T-helper 17 cell (primary cell): Measurements from ENCODE around the gene CEMIP. TPM values are rescaled to one million over a fixed set of nuclear protein-coding genes. Genes with fewer than 3 reads are reported as not detected.
A peak's percentile ranks its signal among the peaks of the same experiment; 100 is the strongest.
"Not testable (repeated sequence)": the region's sequence is repeated elsewhere in the genome, so short reads cannot be mapped to it uniquely, and the experiment has no call there.

Source experiments
- ATAC-seq: fragments of 150-1000 bp; cut with Tn5 transposase; 2 replicates; pipeline ENCODE4 v1.10.0; 2021; ENCODE audit warnings: mild to moderate bottlenecking, moderate library complexity
- DNase-seq, 3 donors: peaks; one replicate each; pipeline versions ENCODE4 v3.0.0 to v3.0.0-alpha.2; 2020 to 2021
- H3K9me3 ChIP-seq: one replicate; pipeline ENCODE4 v1.7.0; 2013; ENCODE audit warnings: low read length, mild to moderate bottlenecking; ENCODE audit not compliant: control insufficient read depth, poor library complexity, severe bottlenecking
- H3K27ac Mint-ChIP-seq: one replicate; pipeline ENCODE4 v1.8.0; 2022; ENCODE audit warnings: mild to moderate bottlenecking, moderate library complexity, mixed read lengths
- H3K27me3 Mint-ChIP-seq: one replicate; pipeline ENCODE4 v1.8.0; 2022; ENCODE audit warnings: mixed read lengths
- H3K36me3 Mint-ChIP-seq: one replicate; pipeline ENCODE4 v1.8.0; 2022; ENCODE audit warnings: low read depth, mixed read lengths
- H3K4me1 Mint-ChIP-seq: one replicate; pipeline ENCODE4 v1.8.0; 2022; ENCODE audit warnings: mild to moderate bottlenecking, mixed read lengths
- H3K4me3 Mint-ChIP-seq: one replicate; pipeline ENCODE4 v1.8.0; 2022; ENCODE audit warnings: mild to moderate bottlenecking, moderate library complexity, mixed read lengths
- total RNA-seq, 4 donors: library from RNA in 2 of 4; stranded (reverse) in 2 of 4; gene quantifications; one replicate each; pipeline ENCODE4 v1.2.3 and lab custom pipeline; 2022 to 2026

CEMIP gene
- total RNA-seq, 2 donors from 2014 or later, result 0.15 to 0.42 TPM

DNA sequence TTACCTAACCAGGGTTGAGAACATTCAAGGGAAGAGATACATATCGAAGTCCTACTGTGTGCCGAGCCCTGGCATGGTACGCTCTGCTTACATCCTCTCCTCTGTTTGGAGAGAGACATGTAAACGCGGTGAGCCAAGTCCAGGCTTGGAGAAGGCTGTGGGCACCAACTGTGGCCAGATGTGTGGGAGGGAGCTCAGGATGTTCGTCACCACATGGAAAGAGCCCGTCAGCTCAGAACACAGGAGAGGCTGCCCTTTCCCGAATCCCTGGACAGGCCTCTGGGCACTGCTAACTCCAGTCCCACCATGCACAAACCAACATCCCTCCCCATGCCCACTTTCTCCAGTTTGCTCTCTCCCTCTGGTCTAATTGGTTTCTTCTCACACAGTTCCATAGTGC, 167.4 kb downstream of the CEMIP start:
- Mint-ChIP-seq H3K4me1 (peaks cover 6% of the 10 kb centered on the region), H3K4me3 (no peak overlapping the region), H3K27ac (peak overlapping the region; percentile 24), H3K27me3 (no peaks in the 10 kb centered on the region), H3K36me3 (peaks cover 13% of the 10 kb centered on the region)
- DNase-seq, result no peak
- H3K9me3 ChIP-seq, result no peaks in the 10 kb centered on the region
- no peak for ATAC-seq

DNA sequence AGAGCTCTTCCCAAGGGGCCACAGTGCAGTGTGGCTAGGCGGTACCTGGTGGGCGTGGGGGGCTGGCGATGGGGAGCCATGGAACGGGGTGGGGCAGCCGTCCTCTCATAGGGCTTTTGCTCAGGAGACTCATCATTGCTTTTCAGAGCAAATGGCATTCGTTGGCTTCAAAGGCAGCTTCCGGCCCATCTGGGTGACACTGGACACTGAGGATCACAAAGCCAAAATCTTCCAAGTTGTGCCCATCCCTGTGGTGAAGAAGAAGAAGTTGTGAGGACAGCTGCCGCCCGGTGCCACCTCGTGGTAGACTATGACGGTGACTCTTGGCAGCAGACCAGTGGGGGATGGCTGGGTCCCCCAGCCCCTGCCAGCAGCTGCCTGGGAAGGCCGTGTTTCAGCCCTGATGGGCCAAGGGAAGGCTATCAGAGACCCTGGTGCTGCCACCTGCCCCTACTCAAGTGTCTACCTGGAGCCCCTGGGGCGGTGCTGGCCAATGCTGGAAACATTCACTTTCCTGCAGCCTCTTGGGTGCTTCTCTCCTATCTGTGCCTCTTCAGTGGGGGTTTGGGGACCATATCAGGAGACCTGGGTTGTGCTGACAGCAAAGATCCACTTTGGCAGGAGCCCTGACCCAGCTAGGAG, 169.6 kb downstream of the CEMIP start:
- no peaks in the 10 kb centered on the region for H3K9me3 ChIP-seq
- ATAC-seq (no peak), DNase-seq (no peak)
- Mint-ChIP-seq H3K36me3 (peaks cover 10% of the 10 kb centered on the region), H3K27ac (no peak overlapping the region), H3K4me3 (no peak overlapping the region), H3K27me3 (no peaks in the 10 kb centered on the region), H3K4me1 (peaks cover 4% of the 10 kb centered on the region)

DNA sequence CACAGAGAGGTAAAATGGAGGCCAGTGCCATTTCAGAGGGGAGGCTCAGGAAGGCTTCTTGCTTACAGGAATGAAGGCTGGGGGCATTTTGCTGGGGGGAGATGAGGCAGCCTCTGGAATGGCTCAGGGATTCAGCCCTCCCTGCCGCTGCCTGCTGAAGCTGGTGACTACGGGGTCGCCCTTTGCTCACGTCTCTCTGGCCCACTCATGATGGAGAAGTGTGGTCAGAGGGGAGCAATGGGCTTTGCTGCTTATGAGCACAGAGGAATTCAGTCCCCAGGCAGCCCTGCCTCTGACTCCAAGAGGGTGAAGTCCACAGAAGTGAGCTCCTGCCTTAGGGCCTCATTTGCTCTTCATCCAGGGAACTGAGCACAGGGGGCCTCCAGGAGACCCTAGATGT, 170.6 kb downstream of the CEMIP start:
- peaks cover 10% of the 10 kb centered on the region for H3K36me3 Mint-ChIP-seq
- no peaks in the 10 kb centered on the region for H3K27me3 Mint-ChIP-seq
- no peaks in the 10 kb centered on the region for H3K9me3 ChIP-seq

DNA sequence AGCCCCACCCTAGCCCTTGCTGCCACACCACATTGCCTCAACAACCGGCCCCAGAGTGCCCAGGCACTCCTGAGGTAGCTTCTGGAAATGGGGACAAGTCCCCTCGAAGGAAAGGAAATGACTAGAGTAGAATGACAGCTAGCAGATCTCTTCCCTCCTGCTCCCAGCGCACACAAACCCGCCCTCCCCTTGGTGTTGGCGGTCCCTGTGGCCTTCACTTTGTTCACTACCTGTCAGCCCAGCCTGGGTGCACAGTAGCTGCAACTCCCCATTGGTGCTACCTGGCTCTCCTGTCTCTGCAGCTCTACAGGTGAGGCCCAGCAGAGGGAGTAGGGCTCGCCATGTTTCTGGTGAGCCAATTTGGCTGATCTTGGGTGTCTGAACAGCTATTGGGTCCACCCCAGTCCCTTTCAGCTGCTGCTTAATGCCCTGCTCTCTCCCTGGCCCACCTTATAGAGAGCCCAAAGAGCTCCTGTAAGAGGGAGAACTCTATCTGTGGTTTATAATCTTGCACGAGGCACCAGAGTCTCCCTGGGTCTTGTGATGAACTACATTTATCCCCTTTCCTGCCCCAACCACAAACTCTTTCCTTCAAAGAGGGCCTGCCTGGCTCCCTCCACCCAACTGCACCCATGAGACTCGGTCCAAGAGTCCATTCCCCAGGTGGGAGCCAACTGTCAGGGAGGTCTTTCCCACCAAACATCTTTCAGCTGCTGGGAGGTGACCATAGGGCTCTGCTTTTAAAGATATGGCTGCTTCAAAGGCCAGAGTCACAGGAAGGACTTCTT, 171.3 kb downstream of the CEMIP start:
- DNase-seq (no peak), ATAC-seq (no peak)
- no peaks in the 10 kb centered on the region for H3K9me3 ChIP-seq
- Mint-ChIP-seq H3K27me3 (no peaks in the 10 kb centered on the region), H3K36me3 (peaks cover 10% of the 10 kb centered on the region), H3K4me1 (peaks cover 4% of the 10 kb centered on the region), H3K4me3 (no peak overlapping the region), H3K27ac (no peak overlapping the region)

More for the DNA sequence above, 170.6 kb downstream of the CEMIP start:
- no peak for ATAC-seq
- Mint-ChIP-seq H3K4me1 (peaks cover 4% of the 10 kb centered on the region), H3K4me3 (no peak overlapping the region), H3K27ac (no peak overlapping the region)
- DNase-seq, result no peak

GRCh38 chr15:80951941-80952340, 172.8 kb downstream of the CEMIP start:
- Mint-ChIP-seq H3K4me3 (no peak overlapping the region), H3K36me3 (peaks cover 10% of the 10 kb centered on the region), H3K27ac (no peak overlapping the region), H3K27me3 (no peaks in the 10 kb centered on the region), H3K4me1 (peaks cover 7% of the 10 kb centered on the region)
- ATAC-seq (no peak), DNase-seq (no peak)
- H3K9me3 ChIP-seq, result no peaks in the 10 kb centered on the region

- no peak for DNase-seq
- Mint-ChIP-seq H3K27me3 (no peaks in the 10 kb centered on the region), H3K36me3 (peaks cover 6% of the 10 kb centered on the region), H3K4me1 (peaks cover 7% of the 10 kb centered on the region), H3K27ac (peak overlapping the region; percentile 66), H3K4me3 (no peak overlapping the region)
- no peak for ATAC-seq
- no peaks in the 10 kb centered on the region for H3K9me3 ChIP-seq
Observed at GRCh38 chr15:80953001-80953952, 174.1 kb downstream of the CEMIP start.

- Mint-ChIP-seq H3K36me3 (peaks cover 10% of the 10 kb centered on the region), H3K4me3 (no peak overlapping the region)
- no peak for DNase-seq
Observed at GRCh38 chr15:80953953-80954778, 175.0 kb downstream of the CEMIP start.

DNA sequence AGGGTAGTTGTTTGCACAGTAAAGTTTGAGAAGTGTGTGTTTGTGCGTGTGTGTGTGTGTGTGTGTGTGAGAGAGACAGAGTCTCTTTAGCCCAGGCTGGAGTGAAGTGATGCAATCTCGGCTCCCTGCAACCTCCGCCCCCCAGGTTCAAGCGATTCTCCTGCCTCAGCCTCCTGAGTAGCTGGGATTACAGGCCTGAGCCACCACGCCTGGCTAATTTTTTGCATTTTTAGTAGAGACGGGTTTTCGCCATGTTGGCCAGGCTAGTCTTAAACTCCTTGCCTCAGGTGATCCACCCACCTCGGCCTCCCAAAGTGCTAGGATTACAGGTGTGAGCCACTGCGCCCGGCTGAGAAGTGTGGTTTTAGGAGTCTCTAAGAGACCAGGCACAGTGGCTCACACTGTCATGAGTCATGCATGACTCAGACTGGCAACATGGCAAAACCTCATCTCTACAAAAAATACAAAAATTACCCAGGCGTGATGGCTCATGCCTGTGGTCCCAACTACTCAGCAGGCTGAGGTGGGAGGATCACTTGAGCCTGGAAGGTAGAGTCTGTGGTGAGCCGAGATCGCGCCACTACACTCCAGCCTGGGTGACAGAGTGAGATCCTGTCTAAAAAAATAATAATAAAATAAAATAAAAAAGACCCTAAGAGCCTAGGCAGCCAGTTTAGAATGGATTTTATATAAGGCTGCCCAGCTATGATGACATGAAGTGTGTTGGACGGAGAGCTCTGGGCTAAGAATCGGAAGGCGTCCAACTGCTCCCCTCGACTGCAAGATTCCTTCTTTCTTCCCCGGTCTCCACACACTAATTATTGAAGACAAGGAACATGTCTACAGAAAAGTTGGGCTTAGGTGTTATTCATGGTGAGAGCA, 176.6 kb downstream of the CEMIP start:
- not testable (repeated sequence) for H3K36me3 Mint-ChIP-seq, ATAC-seq, H3K4me3 Mint-ChIP-seq, DNase-seq, H3K27ac Mint-ChIP-seq, H3K4me1 Mint-ChIP-seq, H3K27me3 Mint-ChIP-seq, H3K9me3 ChIP-seq

More at GRCh38 chr15:80953953-80954778, 175.0 kb downstream of the CEMIP start:
- no peak overlapping the region for H3K27ac Mint-ChIP-seq
- peaks cover 7% of the 10 kb centered on the region for H3K4me1 Mint-ChIP-seq
- no peak for ATAC-seq
- H3K27me3 Mint-ChIP-seq, result no peaks in the 10 kb centered on the region
- no peaks in the 10 kb centered on the region for H3K9me3 ChIP-seq

- Mint-ChIP-seq H3K27ac (no peak overlapping the region), H3K36me3 (peaks cover 6% of the 10 kb centered on the region), H3K4me3 (no peak overlapping the region), H3K4me1 (peaks cover 19% of the 10 kb centered on the region), H3K27me3 (no peaks in the 10 kb centered on the region)
- ATAC-seq, result no peak
- DNase-seq, result no peak
- H3K9me3 ChIP-seq, result no peaks in the 10 kb centered on the region
Observed at GRCh38 chr15:80957556-80957955, 178.4 kb downstream of the CEMIP start.

GRCh38 chr15:80957976-80958375, 178.8 kb downstream of the CEMIP start:
- peaks cover 10% of the 10 kb centered on the region for H3K36me3 Mint-ChIP-seq
- H3K4me3 Mint-ChIP-seq, result no peak overlapping the region
- no peak overlapping the region for H3K27ac Mint-ChIP-seq
- DNase-seq (no peak), ATAC-seq (no peak)
- peaks cover 19% of the 10 kb centered on the region for H3K4me1 Mint-ChIP-seq
- H3K27me3 Mint-ChIP-seq, result no peaks in the 10 kb centered on the region
- H3K9me3 ChIP-seq, result no peaks in the 10 kb centered on the region

- H3K4me1 Mint-ChIP-seq, result peaks cover 23% of the 10 kb centered on the region
- no peaks in the 10 kb centered on the region for H3K9me3 ChIP-seq
- H3K27me3 Mint-ChIP-seq, result no peaks in the 10 kb centered on the region
- peaks cover 10% of the 10 kb centered on the region for H3K36me3 Mint-ChIP-seq
- H3K27ac Mint-ChIP-seq, result no peak overlapping the region
- ATAC-seq, result no peak
- no peak overlapping the region for H3K4me3 Mint-ChIP-seq
- DNase-seq, result no peak
Observed at GRCh38 chr15:80958818-80959495, 179.8 kb downstream of the CEMIP start.
